NCI-H2196 treated with DMSO at 0.1 percent for 48 hours (cell line): Measurements from ENCODE around the gene CFAP77.

Experiments
- DNase-seq: peaks from one replicate; lab custom pipeline; 2025; ENCODE audit not compliant: unreplicated experiment; lab: John Stamatoyannopoulos, UW

The CFAP77 gene

DNA sequence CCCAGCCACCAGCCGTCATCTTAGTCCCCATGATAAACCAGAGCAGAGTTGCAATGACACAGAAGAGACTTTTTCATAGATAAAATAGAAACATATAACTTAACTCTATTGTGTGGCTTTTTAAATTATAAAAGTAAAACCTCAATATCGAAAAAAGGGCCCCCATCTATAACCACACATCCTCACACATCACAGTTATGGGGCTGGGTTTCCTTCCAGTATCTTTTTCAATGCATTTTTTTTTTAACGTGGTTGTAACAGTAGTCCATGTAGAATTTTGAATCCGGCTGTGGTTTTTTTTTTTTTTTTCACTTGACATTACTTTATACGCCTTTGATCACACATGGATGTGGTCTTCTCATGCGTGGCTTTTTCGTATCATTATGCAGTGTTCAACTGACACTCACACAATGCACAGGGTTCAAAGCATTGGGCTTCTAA lies 77.4 kb downstream of the CFAP77 start:
- DNase-seq = no peak

DNA sequence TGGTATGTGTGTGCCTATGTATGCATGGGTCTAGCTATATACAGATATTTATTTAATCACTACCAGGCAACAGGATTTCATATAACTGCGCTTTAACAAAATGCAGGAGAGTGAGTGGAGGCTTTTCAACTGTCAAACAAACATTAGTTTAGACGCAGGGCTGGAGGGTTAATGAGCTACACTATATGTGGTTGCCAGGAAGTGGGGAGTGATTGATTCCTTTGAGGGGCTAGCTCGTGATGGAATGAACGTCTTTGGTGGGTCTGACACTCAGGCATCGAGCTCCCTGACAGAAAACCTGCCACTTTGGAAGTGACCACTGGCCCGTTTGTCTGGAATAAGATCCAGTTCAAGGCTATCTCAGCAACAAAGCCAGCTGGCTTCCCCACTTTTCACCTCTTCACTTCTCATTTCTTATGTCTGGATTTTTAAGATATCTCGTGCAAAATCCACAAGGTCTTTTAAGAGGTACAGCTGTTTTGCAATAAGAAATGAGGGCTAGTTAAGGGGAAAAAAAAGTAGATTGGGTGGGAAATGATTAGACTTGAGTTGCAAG lies 78.0 kb downstream of the CFAP77 start:
- no peak for DNase-seq

DNA sequence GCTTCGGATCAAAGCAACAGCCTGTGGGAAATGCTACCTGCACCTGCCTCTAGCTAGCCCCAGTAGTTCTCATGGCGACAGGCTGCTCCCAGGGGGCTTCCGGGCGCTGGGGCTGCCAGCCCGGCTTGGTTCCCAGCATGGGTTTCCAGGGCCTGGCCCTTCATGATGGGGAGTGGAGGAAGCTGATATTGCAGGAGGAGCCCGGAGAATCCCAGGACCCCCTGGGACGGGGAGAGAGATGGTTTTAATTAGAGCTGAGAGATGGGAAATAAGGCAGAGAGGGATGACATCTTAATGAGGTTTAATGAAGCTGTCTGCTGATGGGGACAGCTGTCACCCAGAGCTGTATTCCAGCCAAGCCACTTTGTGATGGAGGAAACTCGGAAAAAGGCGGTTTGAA lies 78.6 kb downstream of the CFAP77 start:
- DNase-seq = no peak

DNA sequence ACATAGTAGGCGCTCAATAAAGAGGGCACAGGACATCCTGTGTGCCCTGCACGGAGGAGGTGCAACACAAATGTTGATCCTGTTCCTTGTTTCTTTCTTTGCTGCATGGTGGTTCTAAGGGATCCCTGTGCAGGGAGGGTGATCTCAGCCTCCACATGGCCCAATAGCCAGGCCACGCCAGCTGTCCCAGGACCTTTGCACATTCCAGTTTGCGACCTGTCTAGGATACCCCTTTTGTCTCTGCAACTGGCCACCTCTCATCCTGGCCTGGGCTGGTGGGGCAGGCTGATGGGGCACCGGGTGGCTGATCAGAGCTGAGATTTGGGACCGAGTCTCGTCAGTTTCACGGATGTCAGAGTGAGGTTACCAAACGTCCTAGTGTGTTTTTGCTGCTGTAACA lies 79.5 kb downstream of the CFAP77 start:
- DNase-seq = no peak

DNA sequence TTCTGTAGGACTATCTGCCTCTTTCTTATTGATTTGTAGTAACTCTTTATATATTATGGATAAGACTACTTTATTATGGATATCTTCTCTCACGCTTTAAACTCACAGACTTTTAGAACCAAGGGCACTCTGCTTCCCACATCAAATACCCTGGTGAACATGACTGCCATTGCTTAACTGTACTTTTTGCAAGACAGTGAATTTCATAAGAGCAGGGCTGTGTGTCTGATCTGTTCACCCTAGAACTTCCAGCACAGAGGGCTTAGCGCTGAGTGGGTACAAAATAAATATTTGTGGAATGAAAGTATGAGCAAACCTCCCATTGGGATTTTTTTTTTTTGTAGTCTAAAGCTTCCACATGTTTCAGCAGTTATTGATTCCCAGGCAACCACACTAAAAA lies 84.8 kb downstream of the CFAP77 start:
- no peak for DNase-seq

DNA sequence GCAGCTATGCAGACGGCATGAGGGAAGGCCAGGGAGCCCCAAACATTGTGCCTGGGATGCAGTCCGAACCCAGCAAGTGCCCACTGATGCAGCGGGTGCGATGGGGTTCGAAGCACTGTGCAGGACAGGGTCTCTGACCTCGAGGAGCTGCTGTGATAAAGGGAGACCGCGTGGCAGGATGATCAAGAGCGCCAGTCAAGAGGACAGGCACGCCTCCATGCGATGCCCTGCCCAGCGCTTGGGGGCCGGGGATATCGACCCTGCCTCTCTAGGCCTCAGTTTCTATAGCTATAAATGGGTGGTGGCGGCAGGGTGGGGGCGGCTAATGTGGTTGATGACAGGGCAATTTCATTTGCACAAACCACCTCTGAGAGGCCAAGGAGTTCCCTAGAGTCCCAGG lies 87.7 kb downstream of the CFAP77 start:
- no peak for DNase-seq

DNA sequence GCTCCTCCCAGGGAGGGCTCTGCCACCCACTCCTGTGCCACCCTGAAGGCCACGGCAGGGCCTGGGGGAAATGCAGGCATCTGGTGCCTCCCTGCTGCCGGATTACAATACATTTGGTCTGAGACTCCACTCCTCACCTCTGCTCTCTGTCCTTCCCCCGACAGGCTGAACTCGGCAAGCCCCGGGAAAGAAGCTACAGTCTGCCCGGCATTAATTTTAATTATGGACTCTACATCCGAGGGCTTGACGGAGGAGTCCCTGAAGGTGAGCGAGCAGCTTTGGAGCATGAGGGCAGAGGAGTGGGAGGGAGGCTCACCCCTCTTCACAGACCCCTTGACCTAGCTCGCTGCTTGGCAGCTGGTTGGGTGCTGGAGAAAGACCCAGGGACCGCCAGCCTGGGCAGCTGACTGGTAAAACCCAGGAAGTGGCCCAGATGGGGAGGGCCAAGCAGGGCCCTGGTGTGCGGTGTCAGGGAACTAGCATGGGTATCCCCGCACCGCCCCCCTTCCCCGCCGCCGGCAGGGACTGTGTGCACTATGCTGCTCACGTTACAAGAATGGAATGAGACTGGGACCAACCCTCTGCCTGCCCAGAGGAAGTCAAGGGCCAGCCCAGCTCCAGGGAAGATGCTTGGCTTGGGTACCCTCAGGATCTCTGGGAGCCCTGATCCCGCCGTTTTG lies 88.7 kb downstream of the CFAP77 start:
- DNase-seq = peak; percentile 29

DNA sequence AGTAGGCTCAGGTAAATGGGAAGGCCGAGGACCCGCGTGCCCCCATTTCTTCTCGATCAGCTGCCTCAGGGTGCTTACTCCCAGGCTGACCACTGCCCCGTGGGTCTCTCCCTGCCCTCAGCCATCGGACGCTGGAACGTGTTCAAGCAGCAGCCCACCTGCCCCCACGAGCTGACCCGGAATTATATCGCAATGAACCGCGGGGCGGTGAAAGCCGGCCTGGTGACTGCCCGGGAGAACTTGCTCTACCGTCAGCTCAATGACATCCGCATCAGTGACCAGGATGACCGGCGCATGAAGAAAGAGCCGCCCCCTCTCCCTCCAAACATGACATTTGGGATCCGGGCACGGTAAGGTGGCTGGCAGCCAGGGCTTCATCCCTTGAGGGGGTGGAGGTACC lies 89.2 kb downstream of the CFAP77 start:
- DNase-seq = no peak

DNA sequence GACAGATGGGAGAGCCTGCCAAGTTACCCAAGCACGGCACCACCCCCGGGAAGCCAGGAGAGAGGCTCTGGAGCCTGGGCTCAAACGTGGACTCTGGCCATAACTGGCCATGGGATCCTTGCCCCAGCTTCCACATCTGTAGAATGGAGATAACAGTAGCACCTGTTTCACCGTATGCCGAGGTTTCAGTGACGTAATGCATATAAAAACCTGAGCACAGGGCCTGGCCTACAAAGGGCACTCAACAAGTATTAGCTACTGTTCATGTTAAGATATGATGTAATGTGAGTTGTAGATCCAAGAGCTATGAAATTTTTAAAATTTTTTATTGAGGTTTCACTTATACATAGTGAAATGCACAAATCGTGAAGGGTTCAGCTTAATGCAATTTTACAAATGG lies 90.2 kb downstream of the CFAP77 start:
- no peak for DNase-seq

DNA sequence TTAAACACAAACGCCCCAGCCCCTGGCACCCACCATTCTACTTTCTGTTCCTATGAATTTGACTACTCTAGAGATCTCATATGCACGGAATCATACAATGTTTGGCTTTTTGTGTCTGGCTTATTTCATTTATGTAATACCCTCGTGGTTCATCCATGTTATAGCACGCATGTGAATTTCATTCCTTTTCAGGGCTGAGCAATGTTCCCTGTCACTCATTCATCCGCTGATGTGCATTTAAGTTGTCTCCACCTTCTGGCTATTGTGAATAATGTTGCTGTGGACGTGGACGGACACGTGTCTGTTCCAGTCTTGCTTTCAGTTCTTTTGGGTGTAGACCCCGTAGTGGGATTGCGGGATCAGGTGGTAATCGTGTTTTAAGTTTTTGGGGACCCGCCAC lies 92.5 kb downstream of the CFAP77 start:
- no peak for DNase-seq

DNA sequence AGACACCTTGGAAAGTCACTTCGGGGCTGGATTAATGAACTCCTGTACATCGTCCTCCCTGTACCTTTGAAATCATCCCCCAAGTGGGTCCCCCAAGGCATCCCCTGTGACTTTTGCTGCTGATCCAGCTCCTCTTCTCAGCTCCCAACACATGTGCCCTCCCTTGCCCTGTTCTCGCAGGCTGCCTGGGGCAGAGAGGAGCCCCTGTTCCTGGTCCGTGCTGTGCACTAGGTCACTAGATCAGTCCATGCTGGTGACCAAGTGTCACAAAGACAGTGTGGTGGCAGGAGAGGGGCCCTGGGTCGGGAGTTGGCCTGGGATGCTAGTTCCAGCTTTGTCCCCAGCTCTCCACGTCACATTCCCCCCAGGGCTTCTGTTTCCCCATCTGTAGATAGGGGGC lies 93.1 kb downstream of the CFAP77 start:
- no peak for DNase-seq

DNA sequence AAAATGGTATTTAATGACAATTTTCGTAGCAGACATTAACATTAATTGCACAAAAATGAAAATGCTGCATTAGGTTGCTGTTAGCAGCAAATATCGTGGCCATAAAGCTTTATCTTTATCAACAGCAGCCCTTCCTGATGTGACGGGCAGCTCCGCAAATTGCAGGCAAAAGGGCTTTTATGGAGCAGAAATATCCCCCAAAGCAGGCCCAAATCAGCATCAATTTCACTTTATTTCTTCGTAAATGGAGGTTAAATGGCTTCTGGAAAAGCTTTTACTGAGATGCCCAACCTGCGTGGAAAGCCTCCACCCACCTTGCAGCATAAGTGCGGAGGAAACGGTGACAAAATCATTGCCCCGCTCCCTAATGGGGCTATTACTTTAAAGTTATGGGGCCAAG lies 94.5 kb downstream of the CFAP77 start:
- no peak for DNase-seq

DNA sequence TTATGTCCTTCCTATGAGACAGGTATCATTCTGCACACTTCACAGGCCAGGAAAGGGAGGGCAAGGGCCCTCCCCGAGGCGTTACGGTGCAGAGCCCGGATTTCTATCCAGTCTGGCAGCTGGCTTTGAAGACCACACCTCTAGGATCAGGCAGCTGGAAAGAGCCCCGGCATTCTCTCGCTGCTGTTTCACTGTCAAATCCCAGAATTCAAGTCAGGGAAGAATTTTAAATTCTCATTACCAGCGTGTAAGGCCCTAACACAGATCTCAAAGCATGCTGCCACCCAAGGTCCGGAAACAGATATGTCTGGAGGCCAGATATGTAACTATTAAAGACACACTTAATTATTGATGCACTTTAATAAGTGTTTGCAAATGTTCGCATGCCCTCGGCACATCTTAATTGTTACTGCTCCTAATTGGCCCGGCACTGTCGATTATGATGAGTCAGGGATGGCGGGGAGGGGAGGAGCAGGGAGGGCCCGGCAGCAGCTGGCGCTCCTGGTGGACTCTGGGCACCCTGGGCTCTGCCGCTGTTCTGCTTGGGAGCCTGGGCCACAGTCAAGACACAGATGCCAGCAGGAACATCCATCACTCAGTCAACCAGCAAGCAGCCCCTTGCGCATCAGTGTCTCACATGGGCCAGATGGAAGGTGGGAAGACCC lies 96.1 kb downstream of the CFAP77 start:
- no peak for DNase-seq

DNA sequence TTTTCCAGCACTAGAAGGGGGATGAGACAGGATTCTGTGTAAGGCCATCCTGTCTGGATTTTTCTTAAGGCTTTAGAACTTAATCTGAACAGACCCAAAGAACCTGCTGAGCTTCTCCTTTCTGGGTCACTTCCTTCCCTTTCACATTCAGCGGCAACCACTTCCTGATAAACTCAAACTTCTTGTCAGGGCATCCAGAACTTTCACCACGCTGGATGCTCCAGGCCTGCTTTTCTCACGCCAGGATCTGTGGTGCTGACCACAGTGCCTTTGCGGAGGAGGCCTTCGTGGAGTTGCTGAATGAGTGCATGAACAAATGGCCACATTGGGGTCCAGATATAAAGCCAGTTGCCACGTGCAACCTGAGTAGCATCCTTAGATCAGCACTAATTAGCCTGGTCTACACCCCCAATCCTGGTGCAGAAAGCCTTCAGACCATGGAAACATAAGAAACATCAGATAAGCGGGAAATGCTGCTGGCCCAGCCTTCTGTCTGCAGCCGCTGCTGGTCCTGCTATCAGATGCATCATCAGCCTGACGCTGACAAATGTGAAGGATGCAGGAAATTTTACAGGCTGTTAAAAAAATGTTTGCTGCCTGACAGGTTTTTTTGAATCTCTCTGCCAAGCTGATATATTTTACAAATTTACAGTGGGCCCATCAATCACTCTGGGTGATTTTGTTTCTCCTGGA lies 97.1 kb downstream of the CFAP77 start:
- no peak for DNase-seq

DNA sequence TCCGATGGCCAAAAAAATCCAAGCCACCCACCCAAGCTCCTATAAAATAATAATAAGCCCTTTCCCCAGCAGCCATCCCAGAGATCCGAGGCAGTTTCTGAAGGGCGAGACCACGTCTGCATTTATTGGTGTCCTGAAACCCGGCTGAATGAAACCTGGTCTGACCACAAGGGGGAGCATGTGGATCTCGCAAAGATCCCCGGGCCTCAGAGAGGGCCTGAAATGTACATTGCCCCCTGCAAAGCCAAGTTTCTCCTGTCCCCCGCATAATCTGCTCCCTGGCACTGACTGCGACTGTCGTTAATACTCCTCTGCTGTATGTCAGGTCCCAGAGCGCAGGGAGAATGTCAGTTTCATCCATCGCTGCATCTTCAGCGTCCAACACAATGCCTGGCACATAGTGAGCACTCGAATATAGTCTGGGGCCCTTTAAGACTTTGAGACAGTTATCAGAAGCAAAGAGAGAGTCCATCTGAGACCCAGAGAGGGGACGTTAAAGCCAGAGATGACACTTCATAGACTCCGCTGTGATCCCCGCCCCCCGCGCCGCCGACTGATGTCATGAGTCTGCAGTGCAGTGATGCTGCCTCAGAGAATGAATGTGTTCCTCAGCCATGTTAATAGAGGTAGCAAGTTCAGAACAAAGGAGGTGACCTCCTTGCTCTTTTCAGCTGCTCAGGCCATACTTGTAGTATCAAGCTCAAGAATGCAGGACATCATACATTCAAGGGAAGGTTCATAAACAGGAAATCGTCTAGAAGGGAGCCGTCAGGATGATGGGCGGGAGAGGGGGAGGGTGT lies 97.9 kb downstream of the CFAP77 start:
- DNase-seq = peak; percentile 57

DNA sequence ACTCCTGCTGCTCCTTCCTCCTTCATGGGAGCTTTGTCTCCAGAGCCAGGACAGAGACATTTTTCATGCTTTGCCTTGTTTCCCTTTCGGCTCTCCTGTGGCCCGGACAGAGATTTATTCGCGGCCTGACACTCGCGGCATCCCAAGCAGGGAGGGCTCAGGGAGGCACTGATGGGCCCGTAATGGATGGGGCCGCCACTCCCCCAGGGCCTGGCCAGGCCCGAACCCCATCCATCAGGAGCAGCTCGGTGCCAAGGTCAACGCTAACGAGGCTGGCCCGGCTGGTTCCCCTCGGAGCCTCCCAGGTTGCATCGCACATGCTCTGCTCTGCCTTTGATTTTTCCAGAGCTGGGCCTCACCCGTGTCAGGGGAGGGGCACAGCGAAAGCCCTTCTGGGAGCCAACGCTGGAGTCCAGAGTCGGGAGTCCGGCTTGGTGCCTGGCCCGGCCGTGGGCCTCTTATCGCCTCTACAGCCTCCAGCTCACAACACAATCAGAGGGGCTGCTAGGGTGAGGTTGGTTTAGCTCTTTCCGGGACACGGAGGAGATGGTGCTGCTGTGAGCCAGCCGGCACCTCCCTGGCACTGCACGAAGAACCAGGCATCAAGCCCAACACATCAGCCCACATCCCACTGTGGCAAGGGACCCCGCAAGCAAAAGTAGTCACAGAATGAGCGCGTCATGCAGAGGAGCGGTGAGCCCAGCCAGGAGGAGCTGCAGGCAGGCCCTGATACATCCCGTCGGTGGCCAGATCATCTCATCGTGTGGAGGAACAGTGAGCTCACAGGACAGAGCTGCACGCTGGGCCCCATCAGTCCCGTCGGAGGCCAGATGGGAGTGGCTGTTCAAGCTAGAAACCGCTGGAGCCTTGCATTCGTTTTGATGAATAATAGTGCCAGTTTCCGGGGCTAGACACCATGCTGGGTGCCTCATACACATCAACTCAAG lies 100.2 kb downstream of the CFAP77 start:
- no peak for DNase-seq

DNA sequence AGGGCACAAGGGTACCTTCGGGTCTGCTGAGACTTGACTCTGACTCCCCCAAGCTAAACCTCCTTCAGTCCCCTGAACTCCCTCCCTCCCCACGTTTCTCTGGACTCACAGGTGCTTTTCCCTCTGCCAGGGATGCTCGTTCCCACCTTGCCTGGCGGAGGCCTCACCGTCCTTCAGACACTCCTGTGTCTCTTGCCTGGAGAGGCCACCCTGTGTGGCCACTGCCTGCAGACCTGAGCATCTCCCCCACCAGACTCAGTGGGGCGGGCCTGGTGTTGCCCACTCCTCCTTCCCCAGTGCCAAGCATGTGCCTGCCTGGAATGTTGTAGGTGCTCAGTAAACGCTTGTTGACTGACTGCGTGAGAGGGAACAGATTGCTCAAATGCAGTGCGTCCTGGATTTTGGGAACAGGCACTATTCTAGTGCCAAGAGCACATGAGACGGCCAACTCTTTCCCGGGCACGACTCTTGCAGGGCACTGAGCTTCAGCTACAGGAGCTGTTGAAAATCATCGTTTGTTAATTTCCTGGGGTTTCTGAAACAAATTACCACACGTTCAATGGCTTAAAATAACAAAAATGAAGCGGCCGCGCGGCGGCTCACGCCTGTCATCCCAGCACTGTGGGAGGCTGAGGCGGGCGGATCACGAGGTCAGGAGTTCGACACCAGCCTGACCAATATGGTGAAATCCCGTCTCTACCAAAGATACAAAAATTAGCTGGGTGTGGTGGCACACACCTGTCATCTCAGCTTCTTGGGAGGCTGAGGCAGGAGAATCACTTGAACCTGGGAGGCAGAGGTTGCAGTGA lies 101.4 kb downstream of the CFAP77 start:
- no peak for DNase-seq

DNA sequence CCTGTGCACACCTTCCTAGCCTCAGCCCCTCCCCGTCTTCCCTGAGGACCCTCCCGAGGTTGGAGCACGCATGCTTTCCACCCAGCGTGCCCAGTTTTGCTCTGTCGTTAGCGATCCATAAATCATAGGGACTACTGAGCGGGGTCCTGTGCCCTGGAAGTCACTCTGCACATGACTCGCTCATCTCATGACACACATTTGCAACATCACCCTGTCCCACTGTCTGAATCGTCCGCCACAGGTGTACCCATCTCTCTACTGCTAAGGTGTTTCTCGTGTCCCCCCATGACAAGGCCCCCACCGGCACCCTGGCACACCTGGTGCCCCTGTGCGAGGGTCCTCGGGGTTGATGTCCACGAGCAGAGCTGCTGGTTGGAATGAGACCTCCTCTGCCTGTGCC lies 103.4 kb downstream of the CFAP77 start:
- no peak for DNase-seq

DNA sequence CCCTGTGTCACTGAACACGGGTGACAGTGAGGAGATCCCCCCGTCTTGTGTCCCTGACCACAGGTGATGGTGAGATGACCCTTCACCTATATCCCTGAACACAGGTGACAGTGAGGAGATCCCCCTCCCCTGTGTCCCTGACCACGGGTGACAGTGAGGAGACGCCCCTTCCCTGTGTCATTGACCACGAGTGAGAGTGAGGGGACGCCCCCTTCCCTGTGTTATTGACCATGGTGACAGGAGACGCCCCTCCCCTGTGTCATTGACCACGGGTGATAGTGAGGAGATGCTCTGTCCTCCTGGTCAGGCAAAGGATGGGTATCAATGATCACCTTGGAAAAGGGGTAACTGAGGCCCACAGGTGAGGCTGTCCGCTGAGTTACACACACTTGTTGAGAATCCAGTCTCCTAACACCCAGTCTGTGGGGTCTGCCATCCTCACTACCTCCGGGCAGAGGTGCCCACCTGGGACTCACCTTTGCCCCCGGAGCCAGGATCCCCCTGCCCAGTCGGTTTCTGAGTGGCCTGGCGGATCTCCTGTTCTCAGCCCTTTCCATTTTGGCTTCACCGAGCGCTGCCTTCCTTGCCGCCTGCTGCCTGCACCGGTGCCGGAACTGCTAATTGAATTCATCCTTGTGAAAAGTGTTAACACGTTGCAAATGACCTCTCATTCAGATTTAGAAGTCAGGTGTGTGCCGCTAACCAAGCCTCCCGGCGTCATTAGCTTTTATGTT lies 104.2 kb downstream of the CFAP77 start:
- no peak for DNase-seq
